A549 (cell line): ENCODE results near the gene LTB. TPM values are rescaled to one million over a fixed set of nuclear protein-coding genes. Genes with fewer than 3 reads are reported as not detected.

Experiments used
- ATAC-seq, 2 experiments: fragments of 200-7000 bp in 1 of 2; fragments of >200 bp in 1 of 2; cut with Nextera tagmentation in 1 of 2; cut with Tn5 transposase in 1 of 2; 3 replicates each; pipeline versions ENCODE4 v1.8.0 to v1.9.1; 2018 to 2020; ENCODE audit warnings: mild to moderate bottlenecking in 1 of 2, moderate library complexity in 1 of 2
- CTCF ChIA-PET: fragments of 300-600 bp; sonication (Branson Sonifier 250); formaldehyde crosslinking; extraction: SDS; loops from one replicate; lab custom pipeline; 2021; ENCODE audit warnings: antibody characterized with exemption, inconsistent platforms; lab: Yijun Ruan, JAX
- POLR2A ChIA-PET: fragments of 350-600 bp; formaldehyde crosslinking; extraction: SDS; loops from one replicate; lab custom pipeline; 2021; ENCODE audit warnings: antibody characterized with exemption, inconsistent platforms; lab: Yijun Ruan, JAX
- DNase-seq, 2 experiments: peaks; one replicate each; pipeline versions ENCODE4 v3.0.0 to v3.0.0-alpha.2; 2011 to 2016; ENCODE audit warnings: low read depth in 1 of 2, low spot score in 1 of 2
- FAIRE-seq: peaks from 2 replicates; lab custom pipeline; 2011; peaks lifted over from hg19 to GRCh38; lab: Jason Lieb, UNC
- H3K27ac ChIP-seq, 2 experiments: fragments of >200 bp; sonication (Bioruptor Twin); formaldehyde crosslinking; 3 replicates each; pipeline ENCODE4 v1.5.1; 2016 to 2017
- H3K4me1 ChIP-seq: fragments of >200 bp; sonication (Bioruptor Twin); formaldehyde crosslinking; 3 replicates; pipeline ENCODE4 v1.6.1; 2016
- H3K4me2 ChIP-seq: fragments of >200 bp; sonication (Bioruptor Twin); formaldehyde crosslinking; 3 replicates; pipeline ENCODE4 v1.6.1; 2016
- H3K4me3 ChIP-seq: fragments of >200 bp; sonication (Bioruptor Twin); formaldehyde crosslinking; 3 replicates; pipeline ENCODE4 v1.5.1; 2016
- H3K9me3 ChIP-seq: fragments of >200 bp; sonication (Bioruptor Twin); formaldehyde crosslinking; 3 replicates; pipeline ENCODE4 v1.6.1; 2016
- CBX8 ChIP-seq: fragments of 200-600 bp; sonication (generic); IDR thresholded peaks from 2 replicates; pipeline ENCODE4 v1.6.1; 2016
- CEBPB ChIP-seq, 2 experiments: fragments of >200 bp in 1 of 2; sonication (Bioruptor Twin) in 1 of 2; formaldehyde crosslinking in 1 of 2; IDR thresholded peaks; 2 replicates each; pipeline ENCODE4 v1.6.1; 2012 to 2016
- E2F6 ChIP-seq: IDR thresholded peaks from 2 replicates; pipeline ENCODE4 v1.6.1; 2012; ENCODE audit warnings: low read depth, borderline replicate concordance
- ELK1 ChIP-seq: fragments of 150-350 bp; IDR thresholded peaks from 2 replicates; pipeline ENCODE4 v1.6.1; 2014; ENCODE audit warnings: low read depth, mild to moderate bottlenecking, low read length
- FOSB ChIP-seq: fragments of 250-450 bp; sonication (Bioruptor Pico); IDR thresholded peaks from 2 replicates; pipeline ENCODE4 v1.5.0; 2020; ENCODE audit warnings: mild to moderate bottlenecking, moderate library complexity
- FOSL2 ChIP-seq, 2 experiments: fragments of 450-650 bp in 1 of 2; fragments of >200 bp in 1 of 2; sonication (Bioruptor Twin) in 1 of 2; formaldehyde crosslinking; IDR thresholded peaks; 2 replicates each; pipeline versions ENCODE4 v1.5.0 to v1.6.1; 2016 to 2020; ENCODE audit warnings: mild to moderate bottlenecking in 1 of 2, moderate library complexity in 1 of 2
- GATA3 ChIP-seq: IDR thresholded peaks from 2 replicates; pipeline ENCODE4 v1.6.1; 2012; ENCODE audit warnings: borderline replicate concordance
- HDAC2 ChIP-seq: fragments of 200-600 bp; sonication (generic); IDR thresholded peaks from 2 replicates; pipeline ENCODE4 v1.6.1; 2016
- HES2 ChIP-seq: fragments of >200 bp; sonication (Bioruptor Twin); formaldehyde crosslinking; IDR thresholded peaks from 2 replicates; pipeline ENCODE4 v1.6.1; 2016
- MAFK ChIP-seq: fragments of 450-650 bp; IDR thresholded peaks from 2 replicates; pipeline ENCODE4 v1.6.1; 2014; ENCODE audit not compliant: partially characterized antibody
- MYC ChIP-seq: IDR thresholded peaks from 2 replicates; pipeline ENCODE4 v1.6.1; 2012; ENCODE audit warnings: mild to moderate bottlenecking, inconsistent platforms, low read length, improper control_type of control experiment, borderline replicate concordance
- NFE2L2 ChIP-seq: fragments of 150-350 bp; conservative IDR thresholded peaks from 2 replicates; pipeline ENCODE4 v1.6.1; 2014; ENCODE audit warnings: low read length
- NPAS2 ChIP-seq: fragments of 250-450 bp; sonication (Bioruptor Pico); IDR thresholded peaks from 2 replicates; pipeline ENCODE4 v1.8.0; 2022; ENCODE audit warnings: mild to moderate bottlenecking, moderate library complexity, borderline replicate concordance
- NR3C1 ChIP-seq: fragments of >200 bp; sonication (Bioruptor Twin); formaldehyde crosslinking; IDR thresholded peaks from 3 replicates; pipeline ENCODE4 v1.6.1; 2017
- POLR2AphosphoS2 ChIP-seq: conservative IDR thresholded peaks from 2 replicates; pipeline ENCODE4 v1.6.1; 2012; ENCODE audit warnings: low read length, improper control_type of control experiment, inconsistent platforms
- RARB ChIP-seq: fragments of 250-450 bp; sonication (Bioruptor Pico); IDR thresholded peaks from 2 replicates; pipeline ENCODE4 v1.8.0; 2021; ENCODE audit warnings: mild to moderate bottlenecking, moderate library complexity
- RNF2 ChIP-seq: fragments of 200-600 bp; sonication (generic); IDR thresholded peaks from 2 replicates; pipeline ENCODE4 v1.6.1; 2016; ENCODE audit warnings: low read depth, mild to moderate bottlenecking, antibody characterized with exemption, moderate library complexity, borderline replicate concordance
- SMC3 ChIP-seq: fragments of >200 bp; sonication (Bioruptor Twin); formaldehyde crosslinking; IDR thresholded peaks from 3 replicates; pipeline ENCODE4 v1.6.1; 2018; ENCODE audit warnings: inconsistent platforms
- TP53 ChIP-seq: fragments of 250-450 bp; sonication (Bioruptor Pico); IDR thresholded peaks from 2 replicates; pipeline ENCODE4 v1.5.0; 2021; ENCODE audit warnings: mild to moderate bottlenecking, moderate library complexity
- ZFP36 ChIP-seq: fragments of 450-650 bp; IDR thresholded peaks from 2 replicates; pipeline ENCODE4 v1.6.1; 2014; ENCODE audit warnings: borderline replicate concordance; ENCODE audit not compliant: partially characterized antibody
- ZSCAN20 ChIP-seq: fragments of 250-450 bp; sonication (Bioruptor Pico); IDR thresholded peaks from 2 replicates; pipeline ENCODE4 v1.8.0; 2022; ENCODE audit warnings: mild to moderate bottlenecking, moderate library complexity
- WGBS: methylation state at CpG from one replicate; pipeline ENCODE4 v1.1.6; 2017; ENCODE audit errors: missing lambda C conversion rate; 5-methylcytosine and 5-hydroxymethylcytosine counted together
- polyA plus RNA-seq, 4 experiments: library from polyadenylated mRNA; depleted of rRNA in 3 of 4; stranded (reverse); fragments of >200 nt; fragmentation: RNase III in 1 of 4; extraction: RNeasy Plus Mini Kit Qiagen cat#74134 plus additional on column Dnase treatment in 1 of 4; gene quantifications; 2 replicates in 3 of 4; 3 replicates in 1 of 4; pipeline ENCODE4 v1.2.3, GENCODE V29; 2011 to 2017
- TF ChIP-seq, protein P1 (sequence below): fragments of 250-450 bp; sonication (Bioruptor Pico); IDR thresholded peaks from 2 replicates; pipeline ENCODE4 v1.5.0; 2021; ENCODE audit warnings: mild to moderate bottlenecking, moderate library complexity, borderline replicate concordance
- TF ChIP-seq, protein P2 (sequence below): fragments of 200-600 bp; sonication (generic); IDR thresholded peaks from 2 replicates; pipeline ENCODE4 v1.6.1; 2016; ENCODE audit warnings: antibody characterized with exemption, mild to moderate bottlenecking, moderate library complexity

The LTB gene
- polyA plus RNA-seq, 2 of the 4 experiments (the other 2 are of a cell fraction) = 0.14 to 0.26 TPM

- TF ChIP-seq, protein P1, sequence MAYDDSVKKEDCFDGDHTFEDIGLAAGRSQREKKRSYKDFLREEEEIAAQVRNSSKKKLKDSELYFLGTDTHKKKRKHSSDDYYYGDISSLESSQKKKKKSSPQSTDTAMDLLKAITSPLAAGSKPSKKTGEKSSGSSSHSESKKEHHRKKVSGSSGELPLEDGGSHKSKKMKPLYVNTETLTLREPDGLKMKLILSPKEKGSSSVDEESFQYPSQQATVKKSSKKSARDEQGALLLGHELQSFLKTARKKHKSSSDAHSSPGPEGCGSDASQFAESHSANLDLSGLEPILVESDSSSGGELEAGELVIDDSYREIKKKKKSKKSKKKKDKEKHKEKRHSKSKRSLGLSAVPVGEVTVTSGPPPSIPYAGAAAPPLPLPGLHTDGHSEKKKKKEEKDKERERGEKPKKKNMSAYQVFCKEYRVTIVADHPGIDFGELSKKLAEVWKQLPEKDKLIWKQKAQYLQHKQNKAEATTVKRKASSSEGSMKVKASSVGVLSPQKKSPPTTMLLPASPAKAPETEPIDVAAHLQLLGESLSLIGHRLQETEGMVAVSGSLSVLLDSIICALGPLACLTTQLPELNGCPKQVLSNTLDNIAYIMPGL (CRISPR knock-in tag) = no peak
- no peak for TF ChIP-seq MYC
- no peak for TF ChIP-seq HES2
- no peak for TF ChIP-seq ELK1
- TF ChIP-seq POLR2AphosphoS2 = no peak
- TF ChIP-seq ZSCAN20 (CRISPR knock-in tag) = no peak
- no peak for TF ChIP-seq ZFP36
- TF ChIP-seq TP53 = no peak
Observed at GRCh38 chr6:31627690-31628287, 45.6 kb upstream of the LTB start (continued).

- Histone ChIP-seq H3K4me3 (no peak overlapping the region), H3K27ac (no peak overlapping the region), H3K4me1 (peaks cover 10% of the 10 kb centered on the region), H3K9me3 (no peaks in the 10 kb centered on the region), H3K4me2 (no peak overlapping the region)
- FAIRE-seq = no peak
- WGBS = 92% methylated on average over 5 of the region's 10 CpGs
- no peak for DNase-seq
- CTCF ChIA-PET = interaction anchor here (0.6 to 1.3 kb wide), 4 partner anchors 29 to 326 kb away, joined by 3 to 4 read pairs (median 3); no protein-coding TSS in a partner anchor
- ATAC-seq = no peak
- no peak for TF ChIP-seq NR3C1
- TF ChIP-seq, protein P1 (CRISPR knock-in tag) = no peak
- no peak for TF ChIP-seq CEBPB (IDR thresholded peaks at IDR 0.05)
- no peak for TF ChIP-seq RNF2
- no peak for TF ChIP-seq SMC3
- no peak for TF ChIP-seq CBX8
- POLR2A ChIA-PET = no interaction called here
Observed at GRCh38 chr6:31626952-31627351, 44.7 kb upstream of the LTB start.

GRCh38 chr6:31624070-31624469 is 41.8 kb upstream of the LTB start:
- CTCF ChIA-PET = interaction anchor here (1.1 kb wide), 1 partner anchor 27 kb away, joined by 3 read pairs; no protein-coding TSS in a partner anchor
- Histone ChIP-seq H3K27ac (no peak overlapping the region), H3K4me3 (no peak overlapping the region), H3K4me1 (peaks cover 15% of the 10 kb centered on the region)
- ATAC-seq (no peak), FAIRE-seq (no peak)
- TF ChIP-seq NFE2L2 (no peak), GATA3 (no peak), HES2 (no peak), NPAS2 (CRISPR knock-in tag) (no peak), HDAC2 (no peak), FOSB (no peak), NR3C1 (no peak), MAFK (no peak), SMC3 (no peak), E2F6 (no peak), RARB (no peak), FOSL2 (IDR thresholded peaks at IDR 0.05) (no peak), FOSL2 (CRISPR knock-in tag; IDR thresholded peaks at IDR 0.05) (no peak)
- TF ChIP-seq, protein P2, sequence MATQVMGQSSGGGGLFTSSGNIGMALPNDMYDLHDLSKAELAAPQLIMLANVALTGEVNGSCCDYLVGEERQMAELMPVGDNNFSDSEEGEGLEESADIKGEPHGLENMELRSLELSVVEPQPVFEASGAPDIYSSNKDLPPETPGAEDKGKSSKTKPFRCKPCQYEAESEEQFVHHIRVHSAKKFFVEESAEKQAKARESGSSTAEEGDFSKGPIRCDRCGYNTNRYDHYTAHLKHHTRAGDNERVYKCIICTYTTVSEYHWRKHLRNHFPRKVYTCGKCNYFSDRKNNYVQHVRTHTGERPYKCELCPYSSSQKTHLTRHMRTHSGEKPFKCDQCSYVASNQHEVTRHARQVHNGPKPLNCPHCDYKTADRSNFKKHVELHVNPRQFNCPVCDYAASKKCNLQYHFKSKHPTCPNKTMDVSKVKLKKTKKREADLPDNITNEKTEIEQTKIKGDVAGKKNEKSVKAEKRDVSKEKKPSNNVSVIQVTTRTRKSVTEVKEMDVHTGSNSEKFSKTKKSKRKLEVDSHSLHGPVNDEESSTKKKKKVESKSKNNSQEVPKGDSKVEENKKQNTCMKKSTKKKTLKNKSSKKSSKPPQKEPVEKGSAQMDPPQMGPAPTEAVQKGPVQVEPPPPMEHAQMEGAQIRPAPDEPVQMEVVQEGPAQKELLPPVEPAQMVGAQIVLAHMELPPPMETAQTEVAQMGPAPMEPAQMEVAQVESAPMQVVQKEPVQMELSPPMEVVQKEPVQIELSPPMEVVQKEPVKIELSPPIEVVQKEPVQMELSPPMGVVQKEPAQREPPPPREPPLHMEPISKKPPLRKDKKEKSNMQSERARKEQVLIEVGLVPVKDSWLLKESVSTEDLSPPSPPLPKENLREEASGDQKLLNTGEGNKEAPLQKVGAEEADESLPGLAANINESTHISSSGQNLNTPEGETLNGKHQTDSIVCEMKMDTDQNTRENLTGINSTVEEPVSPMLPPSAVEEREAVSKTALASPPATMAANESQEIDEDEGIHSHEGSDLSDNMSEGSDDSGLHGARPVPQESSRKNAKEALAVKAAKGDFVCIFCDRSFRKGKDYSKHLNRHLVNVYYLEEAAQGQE = no peak
- TF ChIP-seq, all 56 proteins: peak for 0
- POLR2A ChIA-PET = no interaction called here
- no peak overlapping the region for H3K4me2 ChIP-seq
- 94% methylated on average over 10 of the region's 10 CpGs for WGBS
- H3K9me3 ChIP-seq = no peaks in the 10 kb centered on the region
- no peak for DNase-seq
